Mesendoderm (in vitro differentiated cells): Measurements from ENCODE around the gene IRX2.

Experiments
- DNase-seq: peaks from one replicate; pipeline ENCODE4 v3.0.0; 2013
- H2AK5ac ChIP-seq: 2 replicates; pipeline ENCODE4 v1.6.1; 2013; ENCODE audit warnings: low read length, inconsistent platforms
- H2BK120ac ChIP-seq: 2 replicates; pipeline ENCODE4 v1.6.1; 2013; ENCODE audit warnings: low read depth, mild to moderate bottlenecking, low read length, moderate library complexity, mixed read lengths
- H2BK15ac ChIP-seq: replicated peaks from 2 replicates; pipeline ENCODE4 v1.6.1; 2013; ENCODE audit warnings: low read depth, mild to moderate bottlenecking, moderate library complexity
- H2BK5ac ChIP-seq: 2 replicates; pipeline ENCODE4 v1.6.1; 2013; ENCODE audit warnings: low read length, inconsistent platforms
- H3K18ac ChIP-seq: 2 replicates; pipeline ENCODE4 v1.6.1; 2013; ENCODE audit warnings: mild to moderate bottlenecking, low read length, mixed read lengths
- H3K23ac ChIP-seq: one replicate; pipeline ENCODE4 v1.6.1; 2013; ENCODE audit warnings: low read length
- H3K27ac ChIP-seq: 2 replicates; pipeline ENCODE4 v1.5.1; 2013; ENCODE audit warnings: low read depth, mild to moderate bottlenecking, inconsistent platforms, low read length, moderate library complexity
- H3K27me3 ChIP-seq: 2 replicates; pipeline ENCODE4 v1.6.1; 2013; ENCODE audit warnings: low read length, control low read depth, mild to moderate bottlenecking, inconsistent platforms; ENCODE audit not compliant: insufficient read depth, poor library complexity
- H3K36me3 ChIP-seq: 2 replicates; pipeline ENCODE4 v1.6.1; 2013; ENCODE audit warnings: low read length, inconsistent platforms; ENCODE audit not compliant: control insufficient read depth, insufficient read depth
- H3K4ac ChIP-seq: one replicate; pipeline ENCODE4 v1.6.1; 2013; ENCODE audit warnings: low read depth, mild to moderate bottlenecking, low read length, moderate library complexity
- H3K4me1 ChIP-seq: 2 replicates; pipeline ENCODE4 v1.6.1; 2013; ENCODE audit warnings: low read depth, low read length, inconsistent platforms; ENCODE audit not compliant: control insufficient read depth
- H3K4me2 ChIP-seq: 2 replicates; pipeline ENCODE4 v1.6.1; 2013; ENCODE audit warnings: low read length
- H3K4me3 ChIP-seq: 2 replicates; pipeline ENCODE4 v1.5.1; 2013; ENCODE audit warnings: mild to moderate bottlenecking, low read length
- H3K56ac ChIP-seq: one replicate; pipeline ENCODE4 v1.6.1; 2013; ENCODE audit warnings: low read length
- H3K79me1 ChIP-seq: 2 replicates; pipeline ENCODE4 v1.6.1; 2013; ENCODE audit warnings: low read length, inconsistent platforms
- H3K79me2 ChIP-seq: 2 replicates; pipeline ENCODE4 v1.6.1; 2013; ENCODE audit warnings: mild to moderate bottlenecking, low read length; ENCODE audit not compliant: control insufficient read depth, insufficient read depth
- H3K9ac ChIP-seq: 2 replicates; pipeline ENCODE4 v1.6.1; 2013; ENCODE audit warnings: low read length, inconsistent platforms
- H4K5ac ChIP-seq: one replicate; pipeline ENCODE4 v1.6.1; 2013; ENCODE audit warnings: low read length
- H4K8ac ChIP-seq: one replicate; pipeline ENCODE4 v1.6.1; 2013; ENCODE audit warnings: low read depth, mild to moderate bottlenecking, control low read depth, low read length, moderate library complexity
- WGBS: extraction: QIAGEN DNeasy Blood & Tissue Kit; methylation state at CpG from one replicate; pipeline ENCODE4 v1.1.7; 2013; ENCODE audit warnings: low lambda C conversion rate, missing lambda C conversion rate; ENCODE audit not compliant: insufficient coverage; ENCODE audit errors: extremely low coverage; 5-methylcytosine and 5-hydroxymethylcytosine counted together

The IRX2 gene

GRCh38 chr5:2737273-2738155 is 14.0 kb downstream of the IRX2 start:
- no peak overlapping the region for H4K8ac ChIP-seq
- H3K79me2 ChIP-seq = no peaks in the 10 kb centered on the region
- no peak overlapping the region for H3K4me3 ChIP-seq
- H3K4me2 ChIP-seq = no peak overlapping the region
- no peaks in the 10 kb centered on the region for H3K36me3 ChIP-seq
- H3K4ac ChIP-seq = no peak overlapping the region
- no CpG with 5 or more reads among the region's 17 CpGs for WGBS
- no peak overlapping the region for H2BK15ac ChIP-seq
- DNase-seq = no peak
- no peak overlapping the region for H3K9ac ChIP-seq
- H2BK5ac ChIP-seq = no peak overlapping the region
- H3K27me3 ChIP-seq = peaks cover 45% of the 10 kb centered on the region
- no peak overlapping the region for H3K23ac ChIP-seq
- no peak overlapping the region for H3K27ac ChIP-seq
- H4K5ac ChIP-seq = no peak overlapping the region
- no peak overlapping the region for H2BK120ac ChIP-seq
- no peaks in the 10 kb centered on the region for H3K4me1 ChIP-seq
- H2AK5ac ChIP-seq = no peak overlapping the region
- no peaks in the 10 kb centered on the region for H3K79me1 ChIP-seq
- H3K18ac ChIP-seq = no peak overlapping the region
- H3K56ac ChIP-seq = no peak overlapping the region

- no peak overlapping the region for H2BK120ac ChIP-seq
- H2BK5ac ChIP-seq = no peak overlapping the region
- no peak overlapping the region for H4K8ac ChIP-seq
- WGBS = no CpG with 5 or more reads among the region's 8 CpGs
- no peak for DNase-seq
- H2BK15ac ChIP-seq = no peak overlapping the region
- no peak overlapping the region for H3K4ac ChIP-seq
- no peak overlapping the region for H2AK5ac ChIP-seq
- H3K27ac ChIP-seq = no peak overlapping the region
- no peaks in the 10 kb centered on the region for H3K79me2 ChIP-seq
- no peak overlapping the region for H3K9ac ChIP-seq
- no peak overlapping the region for H3K4me3 ChIP-seq
- H3K4me1 ChIP-seq = no peaks in the 10 kb centered on the region
- no peak overlapping the region for H3K4me2 ChIP-seq
- no peak overlapping the region for H3K23ac ChIP-seq
- H4K5ac ChIP-seq = no peak overlapping the region
- no peak overlapping the region for H3K18ac ChIP-seq
- H3K79me1 ChIP-seq = no peaks in the 10 kb centered on the region
- H3K36me3 ChIP-seq = no peaks in the 10 kb centered on the region
- no peak overlapping the region for H3K56ac ChIP-seq
- peaks cover 42% of the 10 kb centered on the region for H3K27me3 ChIP-seq
Observed at GRCh38 chr5:2736872-2737271, 14.6 kb downstream of the IRX2 start.

DNA sequence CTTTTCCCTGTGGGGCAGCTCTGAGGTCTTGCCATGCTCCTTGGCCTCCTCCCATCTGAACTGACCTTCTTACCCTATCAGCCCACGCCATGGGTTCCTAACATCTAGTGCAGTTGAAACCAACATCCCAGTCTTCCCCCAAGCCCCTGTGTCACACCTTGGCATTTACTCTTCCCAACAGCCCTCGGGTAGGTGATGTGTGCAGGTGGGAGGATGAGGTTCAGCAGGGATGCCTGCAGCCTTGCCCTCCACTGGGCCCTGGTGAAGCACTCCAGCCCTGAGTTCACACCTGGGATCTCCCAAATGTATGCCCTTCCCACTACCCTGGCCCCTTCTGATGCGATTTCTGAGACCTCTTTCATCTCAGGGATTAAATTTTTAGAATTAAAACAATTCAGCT is 15.5 kb downstream of the IRX2 start:
- Histone ChIP-seq H3K79me1 (no peaks in the 10 kb centered on the region), H3K9ac (no peak overlapping the region), H3K27ac (no peak overlapping the region), H3K79me2 (no peaks in the 10 kb centered on the region), H2BK5ac (no peak overlapping the region), H2BK120ac (no peak overlapping the region), H2AK5ac (no peak overlapping the region), H3K18ac (no peak overlapping the region), H3K4me3 (no peak overlapping the region), H4K8ac (no peak overlapping the region), H3K23ac (no peak overlapping the region), H3K27me3 (peaks cover 37% of the 10 kb centered on the region), H3K56ac (no peak overlapping the region), H4K5ac (no peak overlapping the region), H3K4me2 (no peak overlapping the region), H3K36me3 (no peaks in the 10 kb centered on the region), H3K4me1 (no peaks in the 10 kb centered on the region), H3K4ac (no peak overlapping the region), H2BK15ac (no peak overlapping the region)
- no CpG with 5 or more reads among the region's 3 CpGs for WGBS
- no peak for DNase-seq

- WGBS = no CpG with 5 or more reads among the region's 3 CpGs
- no peaks in the 10 kb centered on the region for H3K79me1 ChIP-seq
- H3K27me3 ChIP-seq = peaks cover 7% of the 10 kb centered on the region
- no peak overlapping the region for H3K4ac ChIP-seq
- no peak overlapping the region for H3K18ac ChIP-seq
- H2BK15ac ChIP-seq = no peak overlapping the region
- H3K4me2 ChIP-seq = no peak overlapping the region
- no peak overlapping the region for H3K9ac ChIP-seq
- DNase-seq = no peak
- no peak overlapping the region for H3K4me3 ChIP-seq
- no peak overlapping the region for H4K8ac ChIP-seq
- no peak overlapping the region for H2AK5ac ChIP-seq
- no peak overlapping the region for H3K23ac ChIP-seq
- no peaks in the 10 kb centered on the region for H3K4me1 ChIP-seq
- no peak overlapping the region for H2BK120ac ChIP-seq
- H2BK5ac ChIP-seq = no peak overlapping the region
- no peak overlapping the region for H4K5ac ChIP-seq
- no peak overlapping the region for H3K56ac ChIP-seq
- H3K27ac ChIP-seq = no peak overlapping the region
- H3K36me3 ChIP-seq = no peaks in the 10 kb centered on the region
- no peaks in the 10 kb centered on the region for H3K79me2 ChIP-seq
Observed at GRCh38 chr5:2732850-2733249, 18.6 kb downstream of the IRX2 start.

DNA sequence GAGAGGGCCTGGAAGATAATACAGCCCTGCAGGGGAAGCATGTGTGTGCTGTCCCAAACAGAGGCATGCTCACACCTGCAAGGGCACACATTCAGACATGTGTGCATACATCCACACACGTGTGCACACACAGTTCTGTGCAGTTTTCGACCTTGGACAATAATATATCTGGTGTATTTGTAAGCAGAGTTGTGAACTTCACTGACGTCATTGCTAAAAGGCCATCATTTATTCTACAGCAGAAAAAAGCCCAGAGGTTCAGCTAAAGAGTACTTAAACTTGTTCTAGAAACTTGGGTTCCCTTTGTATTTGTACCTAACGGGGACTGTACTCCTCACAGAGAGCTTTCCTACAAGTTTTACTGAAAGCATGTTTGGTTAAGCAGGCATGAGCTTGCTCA is 19.5 kb downstream of the IRX2 start:
- H3K4ac ChIP-seq = no peak overlapping the region
- H3K18ac ChIP-seq = no peak overlapping the region
- H4K5ac ChIP-seq = no peak overlapping the region
- H3K36me3 ChIP-seq = no peaks in the 10 kb centered on the region
- H3K56ac ChIP-seq = no peak overlapping the region
- H3K4me1 ChIP-seq = no peaks in the 10 kb centered on the region
- no peak overlapping the region for H3K4me3 ChIP-seq
- no peaks in the 10 kb centered on the region for H3K79me2 ChIP-seq
- H2AK5ac ChIP-seq = no peak overlapping the region
- H3K79me1 ChIP-seq = no peaks in the 10 kb centered on the region
- H3K23ac ChIP-seq = no peak overlapping the region
- H2BK5ac ChIP-seq = no peak overlapping the region
- H3K27me3 ChIP-seq = no peaks in the 10 kb centered on the region
- no CpG with 5 or more reads among the region's 4 CpGs for WGBS
- no peak overlapping the region for H3K4me2 ChIP-seq
- H2BK15ac ChIP-seq = no peak overlapping the region
- no peak overlapping the region for H4K8ac ChIP-seq
- no peak overlapping the region for H2BK120ac ChIP-seq
- no peak overlapping the region for H3K9ac ChIP-seq
- H3K27ac ChIP-seq = no peak overlapping the region
- no peak for DNase-seq

DNA sequence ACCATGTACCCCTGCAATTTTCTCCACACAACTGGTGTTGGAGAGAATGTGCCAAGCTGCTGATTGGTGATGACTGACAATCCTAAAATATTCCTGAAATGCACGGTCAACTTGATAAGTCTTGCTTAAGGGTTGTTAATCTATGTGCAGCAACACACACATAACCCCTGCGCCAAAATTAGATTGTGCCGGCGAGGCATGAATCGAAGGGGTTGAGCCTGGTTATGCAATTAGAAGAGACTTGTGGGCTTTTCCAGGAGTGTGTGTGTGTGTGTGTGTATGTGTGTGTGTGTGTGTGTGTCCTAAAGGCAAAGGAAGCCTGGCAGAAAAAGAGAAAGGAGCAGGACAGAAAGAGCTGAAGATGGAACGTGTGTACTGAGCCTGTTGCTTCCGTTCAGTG is 22.3 kb downstream of the IRX2 start:
- H3K36me3 ChIP-seq = no peaks in the 10 kb centered on the region
- no peak overlapping the region for H3K27ac ChIP-seq
- H3K56ac ChIP-seq = no peak overlapping the region
- H4K8ac ChIP-seq = no peak overlapping the region
- H4K5ac ChIP-seq = no peak overlapping the region
- H3K18ac ChIP-seq = no peak overlapping the region
- H3K79me2 ChIP-seq = no peaks in the 10 kb centered on the region
- H3K9ac ChIP-seq = no peak overlapping the region
- no peaks in the 10 kb centered on the region for H3K79me1 ChIP-seq
- no peak overlapping the region for H3K23ac ChIP-seq
- H3K4me3 ChIP-seq = no peak overlapping the region
- H2BK15ac ChIP-seq = no peak overlapping the region
- H3K27me3 ChIP-seq = no peaks in the 10 kb centered on the region
- WGBS = no CpG with 5 or more reads among the region's 7 CpGs
- H3K4ac ChIP-seq = no peak overlapping the region
- no peak overlapping the region for H2AK5ac ChIP-seq
- H3K4me2 ChIP-seq = no peak overlapping the region
- H2BK120ac ChIP-seq = no peak overlapping the region
- no peak overlapping the region for H2BK5ac ChIP-seq
- H3K4me1 ChIP-seq = no peaks in the 10 kb centered on the region
- DNase-seq = no peak
